22Rv1 (cell line): ENCODE data around the gene PIAS2.

Experiments
- CTCF ChIP-seq: fragments of 450-650 bp; IDR thresholded peaks from 2 replicates; pipeline ENCODE4 v1.5.1; 2017; ENCODE audit warnings: mild to moderate bottlenecking
- ZFX ChIP-seq: fragments of 450-650 bp; IDR thresholded peaks from 2 replicates; pipeline ENCODE4 v1.6.1; 2017; ENCODE audit warnings: antibody characterized with exemption, borderline replicate concordance

GRCh38 chr18:46903406-46903805 is 13.9 kb downstream of the PIAS2 start:
- TF ChIP-seq CTCF, result no peak
- TF ChIP-seq ZFX, result no peak
